DND-41 (cell line): ENCODE measurements around the gene CNTN5.

Experiments
- EZH2 ChIP-seq: IDR thresholded peaks from 3 replicates; pipeline ENCODE4 v1.6.1; 2012; ENCODE audit warnings: borderline replicate concordance, low read depth, mild to moderate bottlenecking, moderate library complexity, low read length, inconsistent platforms; ENCODE audit not compliant: severe bottlenecking
- TF ChIP-seq, protein P1 (sequence below): IDR thresholded peaks from 2 replicates; pipeline ENCODE4 v1.5.1; 2012; ENCODE audit warnings: borderline replicate concordance, low read length, moderate library complexity, mild to moderate bottlenecking; ENCODE audit not compliant: poor library complexity, severe bottlenecking; ENCODE audit errors: extremely low read depth

DNA sequence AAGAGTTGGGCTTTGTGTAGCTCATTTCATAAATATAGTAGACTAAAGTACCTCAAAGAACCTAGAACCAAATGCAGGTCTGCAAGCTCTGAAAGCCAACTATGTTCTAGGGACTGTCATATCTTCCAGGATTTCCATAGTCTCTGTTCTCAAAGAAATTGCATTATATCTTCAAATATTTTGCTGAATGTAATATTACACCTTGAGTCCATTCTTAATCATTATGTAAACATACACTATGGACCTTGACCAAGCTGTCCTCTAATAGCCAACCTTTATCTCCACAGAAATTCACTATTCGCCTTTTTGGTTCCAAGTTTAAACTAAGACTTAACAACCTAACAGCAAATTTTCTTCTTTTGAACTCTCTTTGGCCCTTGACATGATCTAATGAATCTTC lies 987.7 kb downstream of the CNTN5 start:
- TF ChIP-seq, protein P1, sequence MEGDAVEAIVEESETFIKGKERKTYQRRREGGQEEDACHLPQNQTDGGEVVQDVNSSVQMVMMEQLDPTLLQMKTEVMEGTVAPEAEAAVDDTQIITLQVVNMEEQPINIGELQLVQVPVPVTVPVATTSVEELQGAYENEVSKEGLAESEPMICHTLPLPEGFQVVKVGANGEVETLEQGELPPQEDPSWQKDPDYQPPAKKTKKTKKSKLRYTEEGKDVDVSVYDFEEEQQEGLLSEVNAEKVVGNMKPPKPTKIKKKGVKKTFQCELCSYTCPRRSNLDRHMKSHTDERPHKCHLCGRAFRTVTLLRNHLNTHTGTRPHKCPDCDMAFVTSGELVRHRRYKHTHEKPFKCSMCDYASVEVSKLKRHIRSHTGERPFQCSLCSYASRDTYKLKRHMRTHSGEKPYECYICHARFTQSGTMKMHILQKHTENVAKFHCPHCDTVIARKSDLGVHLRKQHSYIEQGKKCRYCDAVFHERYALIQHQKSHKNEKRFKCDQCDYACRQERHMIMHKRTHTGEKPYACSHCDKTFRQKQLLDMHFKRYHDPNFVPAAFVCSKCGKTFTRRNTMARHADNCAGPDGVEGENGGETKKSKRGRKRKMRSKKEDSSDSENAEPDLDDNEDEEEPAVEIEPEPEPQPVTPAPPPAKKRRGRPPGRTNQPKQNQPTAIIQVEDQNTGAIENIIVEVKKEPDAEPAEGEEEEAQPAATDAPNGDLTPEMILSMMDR = no peak
- no peak for TF ChIP-seq EZH2
